Heart right ventricle (tissue), 16 donors: ENCODE measurements around the gene CDH12. TPM values are rescaled to one million over a fixed set of nuclear protein-coding genes. Genes with fewer than 3 reads are reported as not detected.

Source experiments
- ATAC-seq, 8 donors: fragments of 200-7000 bp; cut with Tn5 transposase; one replicate each; pipeline ENCODE4 v1.9.1; 2020; ENCODE audit warnings: mild to moderate bottlenecking in 8 of 8, moderate library complexity in 8 of 8, moderate number of reproducible peaks in 1 of 8
- DNase-seq, 2 donors: peaks; one replicate each; pipeline ENCODE4 v3.0.0-alpha.2; 2020
- H3K27ac ChIP-seq, 10 donors: fragments of 200-600 bp; sonication (generic) in 2 of 10; one replicate each; pipeline versions ENCODE4 v1.5.0 to v1.8.0; 2020 to 2022; ENCODE audit warnings: mild to moderate bottlenecking in 3 of 10
- H3K27me3 ChIP-seq, 7 donors: fragments of 200-600 bp; one replicate each; pipeline ENCODE4 v1.8.0; 2021 to 2022; ENCODE audit warnings: mild to moderate bottlenecking in 2 of 7
- H3K36me3 ChIP-seq, 9 donors: fragments of 200-600 bp; sonication (generic) in 1 of 9; one replicate each; pipeline versions ENCODE4 v1.5.0 to v1.8.0; 2020 to 2022; ENCODE audit warnings: mild to moderate bottlenecking in 2 of 9
- H3K4me1 ChIP-seq, 9 donors: fragments of 200-600 bp; sonication (generic) in 1 of 9; one replicate each; pipeline versions ENCODE4 v1.5.0 to v1.8.0; 2020 to 2022; ENCODE audit warnings: mild to moderate bottlenecking in 4 of 9
- H3K4me3 ChIP-seq, 10 donors: fragments of 200-600 bp; sonication (generic) in 2 of 10; one replicate each; pipeline versions ENCODE4 v1.5.0 to v1.8.0; 2020 to 2022; ENCODE audit warnings: mild to moderate bottlenecking in 7 of 10, moderate library complexity in 2 of 10
- H3K9me3 ChIP-seq, 11 donors: fragments of 200-600 bp in 10 of 11; sonication (generic) in 2 of 11; one replicate each; pipeline versions ENCODE4 v1.5.0 to v1.8.0; 2013 to 2022; ENCODE audit warnings: mild to moderate bottlenecking in 2 of 11, control low read depth in 1 of 11, moderate library complexity in 1 of 11
- CTCF ChIP-seq, 9 donors: fragments of 200-600 bp; sonication (generic) in 2 of 9; IDR thresholded peaks; one replicate each; pipeline versions ENCODE4 v1.5.0 to v1.8.0; 2021 to 2022; ENCODE audit warnings: antibody characterized with exemption in 9 of 9, mild to moderate bottlenecking in 5 of 9, moderate library complexity in 1 of 9
- WGBS, 2 donors: extraction: QIAGEN DNeasy Blood & Tissue Kit; methylation state at CpG; one replicate each; pipeline ENCODE4 v1.1.7; 2013; ENCODE audit warnings: inconsistent platforms in 1 of 2; 5-methylcytosine and 5-hydroxymethylcytosine counted together
- intact Hi-C, 10 donors: fragments of 100-400 bp; cut with DNase I; formaldehyde crosslinking; loops; one replicate each; pipeline versions ENCODE4 v1.11.1 to v1.14.2; 2022
- polyA plus RNA-seq, 2 donors: library from polyadenylated mRNA; stranded (reverse); fragments of 200-250 nt; gene quantifications; one replicate each; pipeline ENCODE4 v1.2.3, GENCODE V29; 2013
- total RNA-seq, 10 donors: library from RNA; stranded (reverse); fragmentation: NEBNext Ultra II Directional in 3 of 10; extraction: Animal tissue kit (Norgen Biotek cat#: 25700) in 3 of 10; gene quantifications; one replicate each; pipeline versions ENCODE4 v1.2.1 to v1.2.4, GENCODE V29; 2021 to 2023
- donor health status: Arrhythmogenic right ventricular cardiomyopathy.
- donor health status: ischemic (EF 13 %, LVEDD 7.1; RV severe dilation, severe dysfunction).
- donor health status: healthy with polysubstance abuse.
- donor health status: DM: no; HTN: yes; CAD: no.
- donor health status: DM: no; HTN: no; CAD: no.
- donor health status: ischemic (EF 25% LVEDD 6.9; RV normal size, moderate dysfunction).
- donor health status: ischemic (EF 25% LVEDD 5.7; RV mildly dilated, moderate dysfunction).
- donor health status: healthy.
- donor health status: DM: yes; HTN: yes; CAD: no.
- donor health status: Ischemic cardiomyopathy.
- donor health status: ischemic (EF 35%, LVEDD 5.7; RV mildly dilated, moderate dysfunction).
- donor health status: nonischemic (EF 11% LVEDD 7.7; RV severe dilation, severe dysfunction).
- donor health status: DM: yes; HTN: yes; CAD: no.
- donor health status: PGD.
- donor health status: ischemic (EF 29% LVEDD 5.4; RV normal size, mild dysfunction).
- donor health status: nonischemic (EF 23%, LVEDD 6.1; RV moderate dilation, normal function).

Gene CDH12
- total and polyA plus RNA-seq, 12 donors = not detected

- Histone ChIP-seq H3K4me3 (no peak overlapping the region), H3K27me3 (no peaks in the 10 kb centered on the region), H3K36me3 (no peaks in the 10 kb centered on the region), H3K4me1 (no peaks in the 10 kb centered on the region), H3K9me3 (peaks cover 0 to 12% (median 0%) of the 10 kb centered on the region in 11 donors), H3K27ac (no peak overlapping the region)
- intact Hi-C loops = no loop called here
- DNase-seq (no peak), ATAC-seq (no peak)
- 78 to 83% methylated on average over 2 of the region's 2 CpGs for WGBS, 2 donors
- no peak for TF ChIP-seq CTCF (IDR thresholded peaks at IDR 0.05)
Measured at GRCh38 chr5:22495016-22495720, 358.0 kb downstream of the CDH12 start.

GRCh38 chr5:22488427-22488826, 364.7 kb downstream of the CDH12 start:
- intact Hi-C loops = no loop called here
- no peak for TF ChIP-seq CTCF (IDR thresholded peaks at IDR 0.05)
- Histone ChIP-seq H3K36me3 (no peaks in the 10 kb centered on the region), H3K9me3 (peaks cover 0 to 15% (median 0%) of the 10 kb centered on the region in 11 donors), H3K4me3 (no peak overlapping the region), H3K27ac (no peak overlapping the region), H3K4me1 (no peaks in the 10 kb centered on the region), H3K27me3 (no peaks in the 10 kb centered on the region)
- ATAC-seq = no peak
- DNase-seq = no peak

GRCh38 chr5:22480305-22480704, 372.8 kb downstream of the CDH12 start:
- no peak overlapping the region for H3K4me3 ChIP-seq
- no peak overlapping the region for H3K27ac ChIP-seq
- no peaks in the 10 kb centered on the region for H3K4me1 ChIP-seq
- DNase-seq (no peak), ATAC-seq (no peak)
- intact Hi-C loops = no loop called here
- TF ChIP-seq CTCF (IDR thresholded peaks at IDR 0.05) = no peak
- WGBS, 2 donors = 64 to 71% methylated on average over 5 of the region's 5 CpGs
- H3K9me3 ChIP-seq = peaks cover 0 to 5% (median 0%) of the 10 kb centered on the region in 11 donors
- H3K27me3 ChIP-seq = no peaks in the 10 kb centered on the region
- H3K36me3 ChIP-seq = no peaks in the 10 kb centered on the region

GRCh38 chr5:22473886-22474285, 379.3 kb downstream of the CDH12 start:
- no peak for ATAC-seq

More at GRCh38 chr5:22473886-22474285, 379.3 kb downstream of the CDH12 start:
- DNase-seq = no peak
- Histone ChIP-seq H3K4me1 (no peaks in the 10 kb centered on the region), H3K27me3 (no peaks in the 10 kb centered on the region), H3K4me3 (no peak overlapping the region), H3K27ac (no peak overlapping the region), H3K36me3 (no peaks in the 10 kb centered on the region), H3K9me3 (peaks cover 0 to 7% (median 0%) of the 10 kb centered on the region in 11 donors)
- WGBS, 2 donors = 75 to 78% methylated on average over 2 of the region's 2 CpGs
- no peak for TF ChIP-seq CTCF (IDR thresholded peaks at IDR 0.05)
- intact Hi-C loops = no loop called here
